ENCODE results near the gene TMEM134. TPM values are rescaled to one million over a fixed set of nuclear protein-coding genes. Genes with fewer than 3 reads are reported as not detected.
A peak's percentile ranks its signal among the peaks of the same experiment; 100 is the strongest.

TMEM134 gene
- total RNA-seq, 1 experiment from 2014 or later, result 73.5 TPM

DNA sequence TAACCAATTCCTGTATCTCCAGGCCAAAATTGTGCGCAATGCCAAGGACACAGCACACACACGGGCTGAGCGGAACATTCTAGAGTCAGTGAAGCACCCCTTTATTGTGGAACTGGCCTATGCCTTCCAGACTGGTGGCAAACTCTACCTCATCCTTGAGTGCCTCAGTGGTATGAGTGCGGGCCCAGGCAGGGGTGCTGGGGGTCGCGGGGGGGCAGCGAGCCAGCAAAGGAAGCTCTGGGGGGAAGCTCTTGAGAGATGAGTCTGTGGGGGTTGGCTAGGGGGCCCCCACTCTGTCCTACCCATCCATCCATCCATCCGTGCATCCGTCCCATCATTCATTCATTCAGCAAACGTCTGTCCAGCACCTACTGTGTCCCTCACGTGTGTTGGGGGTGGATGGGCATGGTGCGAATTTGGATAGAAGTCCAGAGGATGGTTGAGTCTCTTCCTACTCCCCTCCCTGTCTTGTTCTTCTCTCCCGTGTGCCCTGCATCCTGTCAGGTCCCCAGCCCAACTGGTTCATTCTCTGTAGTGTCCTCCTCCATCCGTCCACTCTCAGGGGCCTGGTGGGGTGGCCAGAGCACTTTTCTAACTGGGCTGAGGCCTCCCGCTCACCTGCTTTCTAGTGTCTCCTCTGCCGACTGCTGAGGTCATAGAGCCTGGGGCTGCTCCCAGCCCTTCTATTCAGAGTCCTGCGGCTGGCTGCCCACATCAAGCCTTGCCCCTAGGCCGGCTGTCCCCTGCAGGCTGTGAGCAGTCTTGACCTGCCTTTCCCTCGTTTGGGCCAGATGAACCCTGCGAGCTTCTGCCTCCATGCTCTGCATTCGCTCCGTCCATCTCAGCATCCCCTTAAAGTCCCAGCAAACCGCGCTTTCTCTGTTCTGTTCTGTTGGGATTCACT, 37.5 kb downstream of the TMEM134 start:
- ChIA-PET CTCF (no interaction called here), POLR2A (ENCODE audit: unreplicated experiment) (no interaction called here)
- H3K4me2 ChIP-seq (ENCODE audit: low read length), result no peak overlapping the region
- no peaks in the 10 kb centered on the region for H3K27me3 ChIP-seq (ENCODE audit: low read length)
- DNase-seq (no peak), ATAC-seq (no peak)
- no peaks in the 10 kb centered on the region for H3K9me2 ChIP-seq (replicated peaks; ENCODE audit: low read length)
- no peaks in the 10 kb centered on the region for H4K20me1 ChIP-seq (ENCODE audit: low read length)
- H3K36me3 ChIP-seq (ENCODE audit: low read depth, low read length), result peaks cover 41% of the 10 kb centered on the region
- peaks cover 34% of the 10 kb centered on the region for H3K79me2 ChIP-seq (ENCODE audit: low read length)
- H3K4me1 ChIP-seq (ENCODE audit: insufficient read depth, low read length), result peaks cover 10% of the 10 kb centered on the region
- no TSS peak for BruUV-seq (replicated peaks)
- H3K9me3 ChIP-seq (ENCODE audit: low read length), result no peaks in the 10 kb centered on the region
- no peak overlapping the region for H3K9ac ChIP-seq (ENCODE audit: low read length)
- no peak overlapping the region for H3K4me3 ChIP-seq (ENCODE audit: low read length)
- H2AFZ ChIP-seq (ENCODE audit: low read length), result no peak overlapping the region
- H3K27ac ChIP-seq (ENCODE audit: low read length), result no peak overlapping the region
- intact Hi-C loops (cut with micrococcal nuclease), result no loop called here
- H3F3A ChIP-seq (ENCODE audit: low read length, unreplicated experiment), result no peaks in the 10 kb centered on the region
- TF ChIP-seq, protein P1, sequence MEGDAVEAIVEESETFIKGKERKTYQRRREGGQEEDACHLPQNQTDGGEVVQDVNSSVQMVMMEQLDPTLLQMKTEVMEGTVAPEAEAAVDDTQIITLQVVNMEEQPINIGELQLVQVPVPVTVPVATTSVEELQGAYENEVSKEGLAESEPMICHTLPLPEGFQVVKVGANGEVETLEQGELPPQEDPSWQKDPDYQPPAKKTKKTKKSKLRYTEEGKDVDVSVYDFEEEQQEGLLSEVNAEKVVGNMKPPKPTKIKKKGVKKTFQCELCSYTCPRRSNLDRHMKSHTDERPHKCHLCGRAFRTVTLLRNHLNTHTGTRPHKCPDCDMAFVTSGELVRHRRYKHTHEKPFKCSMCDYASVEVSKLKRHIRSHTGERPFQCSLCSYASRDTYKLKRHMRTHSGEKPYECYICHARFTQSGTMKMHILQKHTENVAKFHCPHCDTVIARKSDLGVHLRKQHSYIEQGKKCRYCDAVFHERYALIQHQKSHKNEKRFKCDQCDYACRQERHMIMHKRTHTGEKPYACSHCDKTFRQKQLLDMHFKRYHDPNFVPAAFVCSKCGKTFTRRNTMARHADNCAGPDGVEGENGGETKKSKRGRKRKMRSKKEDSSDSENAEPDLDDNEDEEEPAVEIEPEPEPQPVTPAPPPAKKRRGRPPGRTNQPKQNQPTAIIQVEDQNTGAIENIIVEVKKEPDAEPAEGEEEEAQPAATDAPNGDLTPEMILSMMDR (conservative IDR thresholded peaks at IDR 0.05; ENCODE audit: low read depth, low read length), result no peak
- TF ChIP-seq EZH2 (IDR thresholded peaks at IDR 0.05; ENCODE audit: low read length, unreplicated experiment), result no peak
- no peak for TF ChIP-seq EZH2phosphoT487 (IDR thresholded peaks at IDR 0.05; ENCODE audit: borderline replicate concordance, low read length)

DNA sequence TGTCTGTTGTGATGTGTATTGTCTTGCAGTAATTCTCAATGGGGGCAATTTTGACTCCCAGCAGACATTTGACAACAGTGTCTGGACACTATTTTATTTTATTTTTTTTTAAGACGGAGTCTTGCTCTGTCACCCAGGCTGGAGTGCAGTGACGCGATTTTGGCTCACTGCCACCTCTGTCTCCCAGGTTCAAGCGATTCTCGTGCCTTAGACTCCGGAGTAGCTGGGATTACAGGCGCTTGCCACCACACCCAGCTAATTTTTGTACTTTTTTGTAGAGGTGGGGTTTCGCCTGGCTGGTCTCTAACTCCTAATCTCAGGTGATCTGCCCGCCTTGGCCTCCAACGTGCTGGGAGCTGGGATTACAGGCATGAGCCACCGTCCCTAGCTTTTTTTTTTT, 39.3 kb downstream of the TMEM134 start:
- Histone ChIP-seq H3K4me2 (ENCODE audit: low read length) (peak overlapping the region; percentile 94), H3K36me3 (ENCODE audit: low read depth, low read length) (peaks cover 41% of the 10 kb centered on the region), H3K79me2 (ENCODE audit: low read length) (peaks cover 34% of the 10 kb centered on the region), H3K9ac (ENCODE audit: low read length) (no peak overlapping the region), H3F3A (ENCODE audit: low read length, unreplicated experiment) (no peaks in the 10 kb centered on the region), H4K20me1 (ENCODE audit: low read length) (no peaks in the 10 kb centered on the region), H3K9me3 (ENCODE audit: low read length) (no peaks in the 10 kb centered on the region), H2AFZ (ENCODE audit: low read length) (no peak overlapping the region), H3K4me3 (ENCODE audit: low read length) (peak overlapping the region; percentile 96), H3K27ac (ENCODE audit: low read length) (no peak overlapping the region), H3K9me2 (replicated peaks; ENCODE audit: low read length) (no peaks in the 10 kb centered on the region), H3K4me1 (ENCODE audit: insufficient read depth, low read length) (peaks cover 10% of the 10 kb centered on the region), H3K27me3 (ENCODE audit: low read length) (no peaks in the 10 kb centered on the region)
- no TSS peak for BruUV-seq (replicated peaks)
- ChIA-PET CTCF (no interaction called here), POLR2A (ENCODE audit: unreplicated experiment) (interaction anchor here (0.5 kb wide), 1 partner anchor 14 kb away, joined by 6 read pairs; the partner anchor contains the start of gene CORO1B)
- TF ChIP-seq EZH2phosphoT487 (IDR thresholded peaks at IDR 0.05; ENCODE audit: borderline replicate concordance, low read length), result no peak
- DNase-seq (no peak), ATAC-seq (no peak)
- intact Hi-C loops (cut with micrococcal nuclease), result loop anchor here (2.0 to 5.0 kb wide), 4 partner anchors 13 to 78 kb away; partner anchors contain the start of genes CDK2AP2, CORO1B, PITPNM1 and TMEM134

DNA sequence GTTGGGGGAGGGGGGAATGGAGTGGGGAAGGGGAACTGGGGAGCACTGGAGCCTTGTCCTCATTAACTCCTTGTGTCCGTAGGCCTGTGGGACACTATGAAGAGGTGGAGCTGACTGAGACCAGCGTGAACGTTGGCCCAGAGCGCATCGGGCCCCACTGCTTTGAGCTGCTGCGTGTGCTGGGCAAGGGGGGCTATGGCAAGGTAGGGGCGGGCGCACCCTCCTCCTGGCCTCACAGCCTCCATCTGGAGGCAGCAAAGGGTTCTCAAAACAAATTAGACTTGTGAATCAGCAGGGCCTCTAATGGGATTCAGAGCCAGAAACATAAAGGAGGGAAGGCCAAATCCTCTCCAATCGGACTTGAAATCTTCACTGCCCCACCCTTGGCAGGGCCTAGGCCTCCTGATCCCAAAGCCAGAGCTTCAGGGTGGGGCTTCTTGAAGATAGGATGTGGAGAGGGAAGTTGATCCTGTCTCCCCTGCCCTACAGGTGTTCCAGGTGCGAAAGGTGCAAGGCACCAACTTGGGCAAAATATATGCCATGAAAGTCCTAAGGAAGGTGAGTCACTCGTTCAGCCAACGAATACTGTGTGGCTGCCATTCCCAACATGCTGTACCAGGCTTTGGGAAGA, 39.9 kb downstream of the TMEM134 start:
- Histone ChIP-seq H3F3A (ENCODE audit: low read length, unreplicated experiment) (no peaks in the 10 kb centered on the region), H3K79me2 (ENCODE audit: low read length) (peaks cover 34% of the 10 kb centered on the region), H3K4me3 (ENCODE audit: low read length) (peak overlapping the region; percentile 96), H2AFZ (ENCODE audit: low read length) (peak overlapping the region; percentile 94), H3K27ac (ENCODE audit: low read length) (peak overlapping the region; percentile 18), H3K36me3 (ENCODE audit: low read depth, low read length) (peaks cover 36% of the 10 kb centered on the region), H3K9me2 (replicated peaks; ENCODE audit: low read length) (no peaks in the 10 kb centered on the region), H3K4me2 (ENCODE audit: low read length) (peak overlapping the region; percentile 94), H3K4me1 (ENCODE audit: insufficient read depth, low read length) (peaks cover 10% of the 10 kb centered on the region), H3K9ac (ENCODE audit: low read length) (peak overlapping the region; percentile 95), H4K20me1 (ENCODE audit: low read length) (no peaks in the 10 kb centered on the region), H3K9me3 (ENCODE audit: low read length) (no peaks in the 10 kb centered on the region), H3K27me3 (ENCODE audit: low read length) (no peaks in the 10 kb centered on the region)
- POLR2A ChIA-PET (ENCODE audit: unreplicated experiment), result interaction anchor here (0.5 kb wide), 1 partner anchor 14 kb away, joined by 6 read pairs; the partner anchor contains the start of gene CORO1B
- TSS peak; percentile 49 for BruUV-seq (replicated peaks)
- no peak for TF ChIP-seq EZH2 (IDR thresholded peaks at IDR 0.05; ENCODE audit: low read length, unreplicated experiment)
- no peak for TF ChIP-seq EZH2phosphoT487 (IDR thresholded peaks at IDR 0.05; ENCODE audit: borderline replicate concordance, low read length)
- TF ChIP-seq, protein P1 (conservative IDR thresholded peaks at IDR 0.05; ENCODE audit: low read depth, low read length), result no peak
- DNase-seq, result no peak
- intact Hi-C loops (cut with micrococcal nuclease), result loop anchor here (2.0 to 5.0 kb wide), 4 partner anchors 14 to 78 kb away; partner anchors contain the start of genes CDK2AP2, CORO1B, PITPNM1 and TMEM134
- ATAC-seq, result peak; percentile 13
- CTCF ChIA-PET, result no interaction called here
